ENCODE measurements around the gene PALS1.

Gene PALS1

GRCh38 chr14:67239582-67239981 is 1.7 kb upstream of the PALS1 start:
- H3K4me1 ChIP-seq (ENCODE audit: insufficient read depth, insufficient read length): no peaks in the 10 kb centered on the region
- DNase-seq (ENCODE audit: low read depth, low spot score): no peak
- no peaks in the 10 kb centered on the region for H3K36me3 ChIP-seq (ENCODE audit: insufficient read depth, insufficient read length, low read length)
- H3K9ac ChIP-seq (ENCODE audit: insufficient read length, low read depth): no peak overlapping the region
- no peaks in the 10 kb centered on the region for H3K9me3 ChIP-seq (ENCODE audit: insufficient read depth, low read length)
- TF ChIP-seq ZNF274 (IDR thresholded peaks at IDR 0.05; ENCODE audit: low read depth, low read length) (no peak), SUZ12 (IDR thresholded peaks at IDR 0.05; ENCODE audit: extremely low read depth, insufficient read depth, insufficient read length) (no peak), YY1 (IDR thresholded peaks at IDR 0.05; ENCODE audit: insufficient read depth, insufficient read length) (no peak)
- H3K27me3 ChIP-seq (ENCODE audit: insufficient read depth, insufficient read length): peaks cover 17% of the 10 kb centered on the region
- no peak overlapping the region for H3K4me3 ChIP-seq (ENCODE audit: insufficient read length, low read depth)

GRCh38 chr14:67240168-67240932 is 885 bp upstream of the PALS1 start:
- Histone ChIP-seq H3K4me1 (ENCODE audit: insufficient read depth, insufficient read length) (no peaks in the 10 kb centered on the region), H3K36me3 (ENCODE audit: insufficient read depth, insufficient read length, low read length) (no peaks in the 10 kb centered on the region), H3K9me3 (ENCODE audit: insufficient read depth, low read length) (no peaks in the 10 kb centered on the region), H3K4me3 (ENCODE audit: insufficient read length, low read depth) (peak overlapping the region; percentile 43), H3K9ac (ENCODE audit: insufficient read length, low read depth) (peak overlapping the region; percentile 74), H3K27me3 (ENCODE audit: insufficient read depth, insufficient read length) (peaks cover 17% of the 10 kb centered on the region)
- TF ChIP-seq ZNF274 (IDR thresholded peaks at IDR 0.05; ENCODE audit: low read depth, low read length) (no peak), YY1 (IDR thresholded peaks at IDR 0.05; ENCODE audit: insufficient read depth, insufficient read length) (no peak), SUZ12 (IDR thresholded peaks at IDR 0.05; ENCODE audit: extremely low read depth, insufficient read depth, insufficient read length) (no peak)
- DNase-seq (ENCODE audit: low read depth, low spot score): no peak

DNA sequence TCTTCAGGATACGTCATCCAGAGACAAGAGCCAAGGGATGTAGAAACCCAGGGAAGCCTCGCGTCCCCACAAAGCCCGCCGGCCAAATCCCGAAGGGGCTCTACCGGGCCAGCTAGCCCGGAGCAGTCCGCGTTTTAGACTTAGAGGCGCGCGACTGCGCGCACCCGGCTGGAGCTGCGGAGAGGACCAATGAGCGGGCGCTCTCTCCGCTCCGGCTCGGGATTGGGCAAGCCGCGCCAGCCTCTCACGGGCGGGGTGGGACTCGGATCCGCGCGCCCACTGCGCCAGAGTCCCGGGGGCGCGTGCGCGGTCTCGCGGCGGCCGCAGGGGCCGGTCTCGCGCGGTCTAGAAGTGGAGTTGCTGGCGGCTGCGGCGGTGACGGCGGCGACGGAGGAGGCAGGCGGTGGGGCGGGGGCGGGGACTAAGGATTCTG is 241 bp upstream of the PALS1 start:
- TF ChIP-seq YY1 (IDR thresholded peaks at IDR 0.05; ENCODE audit: insufficient read depth, insufficient read length): no peak
- no peak for TF ChIP-seq SUZ12 (IDR thresholded peaks at IDR 0.05; ENCODE audit: extremely low read depth, insufficient read depth, insufficient read length)
- no peak for TF ChIP-seq ZNF274 (IDR thresholded peaks at IDR 0.05; ENCODE audit: low read depth, low read length)
- peak; percentile 86 for DNase-seq (ENCODE audit: low read depth, low spot score)
- peak overlapping the region; percentile 43 for H3K4me3 ChIP-seq (ENCODE audit: insufficient read length, low read depth)
- peak overlapping the region; percentile 74 for H3K9ac ChIP-seq (ENCODE audit: insufficient read length, low read depth)
- peaks cover 17% of the 10 kb centered on the region for H3K27me3 ChIP-seq (ENCODE audit: insufficient read depth, insufficient read length)
- H3K4me1 ChIP-seq (ENCODE audit: insufficient read depth, insufficient read length): no peaks in the 10 kb centered on the region
- H3K9me3 ChIP-seq (ENCODE audit: insufficient read depth, low read length): no peaks in the 10 kb centered on the region
- H3K36me3 ChIP-seq (ENCODE audit: insufficient read depth, insufficient read length, low read length): no peaks in the 10 kb centered on the region

DNA sequence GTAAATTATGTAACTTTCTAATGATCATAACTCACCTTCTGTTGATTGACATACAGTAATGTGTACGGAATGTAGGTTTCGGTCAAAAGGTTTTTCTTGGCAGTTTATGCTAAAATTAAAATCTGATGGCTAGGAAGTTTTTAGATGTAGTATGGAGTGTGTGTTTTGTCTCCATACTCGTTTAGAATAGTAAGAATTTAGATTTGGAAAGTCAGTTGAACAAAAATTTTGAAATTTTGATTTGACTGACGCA is 859 bp downstream of the PALS1 start:
- TF ChIP-seq YY1 (IDR thresholded peaks at IDR 0.05; ENCODE audit: insufficient read depth, insufficient read length): no peak
- TF ChIP-seq SUZ12 (IDR thresholded peaks at IDR 0.05; ENCODE audit: extremely low read depth, insufficient read depth, insufficient read length): no peak
- no peak for TF ChIP-seq ZNF274 (IDR thresholded peaks at IDR 0.05; ENCODE audit: low read depth, low read length)
- H3K4me1 ChIP-seq (ENCODE audit: insufficient read depth, insufficient read length): no peaks in the 10 kb centered on the region
- no peak for DNase-seq (ENCODE audit: low read depth, low spot score)
- H3K9ac ChIP-seq (ENCODE audit: insufficient read length, low read depth): peak overlapping the region; percentile 92
- H3K4me3 ChIP-seq (ENCODE audit: insufficient read length, low read depth): peak overlapping the region; percentile 73
- H3K27me3 ChIP-seq (ENCODE audit: insufficient read depth, insufficient read length): peaks cover 17% of the 10 kb centered on the region
- no peaks in the 10 kb centered on the region for H3K36me3 ChIP-seq (ENCODE audit: insufficient read depth, insufficient read length, low read length)
- no peaks in the 10 kb centered on the region for H3K9me3 ChIP-seq (ENCODE audit: insufficient read depth, low read length)

DNA sequence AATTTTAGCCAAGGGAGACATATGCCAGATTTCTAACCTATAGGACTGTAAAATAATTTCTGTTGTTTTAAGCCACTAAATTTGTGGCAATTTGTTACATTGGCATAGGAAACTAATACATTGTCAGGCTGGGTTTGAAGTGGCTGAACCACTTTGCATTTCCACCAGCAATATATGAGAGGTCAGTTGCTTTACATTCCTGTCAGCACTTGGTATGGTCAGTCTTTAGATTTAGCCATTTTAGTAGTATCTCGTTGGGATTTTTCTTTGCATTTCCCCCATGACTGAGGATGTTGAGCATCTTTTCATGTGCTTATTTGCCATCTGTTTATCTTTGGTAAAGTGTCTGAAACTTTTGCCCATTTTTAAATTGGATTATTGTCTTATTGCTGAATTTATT is 3.9 kb downstream of the PALS1 start:
- Histone ChIP-seq H3K36me3 (ENCODE audit: insufficient read depth, insufficient read length, low read length) (no peaks in the 10 kb centered on the region), H3K4me3 (ENCODE audit: insufficient read length, low read depth) (no peak overlapping the region), H3K9ac (ENCODE audit: insufficient read length, low read depth) (no peak overlapping the region), H3K27me3 (ENCODE audit: insufficient read depth, insufficient read length) (peaks cover 5% of the 10 kb centered on the region), H3K9me3 (ENCODE audit: insufficient read depth, low read length) (no peaks in the 10 kb centered on the region), H3K4me1 (ENCODE audit: insufficient read depth, insufficient read length) (no peaks in the 10 kb centered on the region)
- no peak for TF ChIP-seq SUZ12 (IDR thresholded peaks at IDR 0.05; ENCODE audit: extremely low read depth, insufficient read depth, insufficient read length)
- TF ChIP-seq ZNF274 (IDR thresholded peaks at IDR 0.05; ENCODE audit: low read depth, low read length): no peak
- no peak for TF ChIP-seq YY1 (IDR thresholded peaks at IDR 0.05; ENCODE audit: insufficient read depth, insufficient read length)
- DNase-seq (ENCODE audit: low read depth, low spot score): no peak

GRCh38 chr14:67251573-67252226 is 10.5 kb downstream of the PALS1 start:
- Histone ChIP-seq H3K36me3 (ENCODE audit: insufficient read depth, insufficient read length, low read length) (no peaks in the 10 kb centered on the region), H3K9me3 (ENCODE audit: insufficient read depth, low read length) (no peaks in the 10 kb centered on the region), H3K9ac (ENCODE audit: insufficient read length, low read depth) (no peak overlapping the region), H3K4me3 (ENCODE audit: insufficient read length, low read depth) (no peak overlapping the region), H3K27me3 (ENCODE audit: insufficient read depth, insufficient read length) (no peaks in the 10 kb centered on the region), H3K4me1 (ENCODE audit: insufficient read depth, insufficient read length) (no peaks in the 10 kb centered on the region)
- DNase-seq (ENCODE audit: low read depth, low spot score): no peak
- TF ChIP-seq SUZ12 (IDR thresholded peaks at IDR 0.05; ENCODE audit: extremely low read depth, insufficient read depth, insufficient read length) (no peak), ZNF274 (IDR thresholded peaks at IDR 0.05; ENCODE audit: low read depth, low read length) (no peak), YY1 (IDR thresholded peaks at IDR 0.05; ENCODE audit: insufficient read depth, insufficient read length) (no peak)

- Histone ChIP-seq H3K36me3 (ENCODE audit: insufficient read depth, insufficient read length, low read length) (no peaks in the 10 kb centered on the region), H3K9ac (ENCODE audit: insufficient read length, low read depth) (no peak overlapping the region), H3K27me3 (ENCODE audit: insufficient read depth, insufficient read length) (no peaks in the 10 kb centered on the region), H3K4me1 (ENCODE audit: insufficient read depth, insufficient read length) (no peaks in the 10 kb centered on the region), H3K9me3 (ENCODE audit: insufficient read depth, low read length) (no peaks in the 10 kb centered on the region), H3K4me3 (ENCODE audit: insufficient read length, low read depth) (no peak overlapping the region)
- TF ChIP-seq ZNF274 (IDR thresholded peaks at IDR 0.05; ENCODE audit: low read depth, low read length) (no peak), SUZ12 (IDR thresholded peaks at IDR 0.05; ENCODE audit: extremely low read depth, insufficient read depth, insufficient read length) (no peak), YY1 (IDR thresholded peaks at IDR 0.05; ENCODE audit: insufficient read depth, insufficient read length) (no peak)
- DNase-seq (ENCODE audit: low read depth, low spot score): no peak
These were observed 11.9 kb downstream of the PALS1 start for GRCh38 chr14:67253076-67253635.

Measured in NT2/D1 (cell line).